Peyer's patch (tissue), 4 donors: Measurements from ENCODE around the gene SCN2A. TPM values are rescaled to one million over a fixed set of nuclear protein-coding genes. Genes with fewer than 3 reads are reported as not detected.

Source experiments
- DNase-seq, 3 donors: peaks; one replicate each; pipeline ENCODE4 v3.0.0-alpha.2; 2017 to 2019
- H3K27ac ChIP-seq, 4 donors: fragments of 200-600 bp; sonication (generic); one replicate each; pipeline ENCODE4 v1.5.1; 2016 to 2019
- H3K27me3 ChIP-seq, 2 donors: fragments of 200-600 bp; sonication (generic); one replicate each; pipeline ENCODE4 v1.5.1; 2019
- H3K36me3 ChIP-seq, 3 donors: fragments of 200-600 bp; sonication (generic); one replicate each; pipeline ENCODE4 v1.5.1; 2016 to 2019
- H3K4me1 ChIP-seq, 4 donors: fragments of 200-600 bp; sonication (generic); one replicate each; pipeline ENCODE4 v1.5.1; 2016 to 2019
- H3K4me3 ChIP-seq, 4 donors: fragments of 200-600 bp; sonication (generic); 1 replicate in 3 of 4; 2 replicates in 1 of 4; pipeline ENCODE4 v1.5.1; 2016 to 2019; ENCODE audit warnings: mild to moderate bottlenecking in 1 of 4
- H3K9me3 ChIP-seq, 4 donors: fragments of 200-600 bp; sonication (generic); one replicate each; pipeline ENCODE4 v1.5.1; 2016 to 2019; ENCODE audit warnings: mild to moderate bottlenecking in 1 of 4
- CTCF ChIP-seq, 6 experiments: fragments of 450-650 bp in 4 of 6; fragments of 200-600 bp in 2 of 6; sonication (generic) in 1 of 6; IDR thresholded peaks; one replicate each; pipeline ENCODE4 v1.5.1; 2017 to 2019; ENCODE audit warnings: antibody characterized with exemption in 6 of 6, mild to moderate bottlenecking in 3 of 6, moderate library complexity in 1 of 6
- POLR2A ChIP-seq, 2 donors: fragments of 450-650 bp; IDR thresholded peaks; one replicate each; pipeline ENCODE4 v1.5.1; 2017; ENCODE audit warnings: antibody characterized with exemption in 2 of 2, mild to moderate bottlenecking in 2 of 2, moderate library complexity in 2 of 2
- total RNA-seq, 4 donors: library from RNA; depleted of rRNA; stranded (reverse); fragments of >200 nt; gene quantifications; one replicate each; pipeline ENCODE4 v1.1.0, GENCODE V29; 2016

Gene SCN2A
- total RNA-seq, 4 donors from 2014 or later, result 0.54 to 4.1 TPM; not detected in 2

- DNase-seq, result no peak
- Histone ChIP-seq H3K9me3 (no peaks in the 10 kb centered on the region), H3K27ac (no peak overlapping the region), H3K27me3 (no peaks in the 10 kb centered on the region), H3K4me1 (no peaks in the 10 kb centered on the region), H3K4me3 (no peak overlapping the region), H3K36me3 (no peaks in the 10 kb centered on the region)
- no peak for TF ChIP-seq POLR2A (IDR thresholded peaks at IDR 0.05)
- no peak for TF ChIP-seq CTCF (IDR thresholded peaks at IDR 0.05)
Observed at GRCh38 chr2:165423081-165423480, 183.9 kb downstream of the SCN2A start.

- Histone ChIP-seq H3K9me3 (no peaks in the 10 kb centered on the region), H3K4me3 (no peak overlapping the region), H3K4me1 (no peaks in the 10 kb centered on the region), H3K36me3 (no peaks in the 10 kb centered on the region), H3K27me3 (no peaks in the 10 kb centered on the region), H3K27ac (no peak overlapping the region)
- DNase-seq, result no peak
- TF ChIP-seq CTCF (IDR thresholded peaks at IDR 0.05), result no peak
- TF ChIP-seq POLR2A (IDR thresholded peaks at IDR 0.05), result no peak
Observed at GRCh38 chr2:165425556-165425955, 186.3 kb downstream of the SCN2A start.

- no peak for DNase-seq
- Histone ChIP-seq H3K27ac (no peak overlapping the region), H3K4me3 (no peak overlapping the region), H3K9me3 (no peaks in the 10 kb centered on the region), H3K27me3 (no peaks in the 10 kb centered on the region), H3K4me1 (no peaks in the 10 kb centered on the region), H3K36me3 (no peaks in the 10 kb centered on the region)
- TF ChIP-seq CTCF (IDR thresholded peaks at IDR 0.05), result no peak
- no peak for TF ChIP-seq POLR2A (IDR thresholded peaks at IDR 0.05)
Observed at GRCh38 chr2:165427686-165428085, 188.5 kb downstream of the SCN2A start.

GRCh38 chr2:165428926-165429325, 189.7 kb downstream of the SCN2A start:
- H3K4me1 ChIP-seq, result no peaks in the 10 kb centered on the region
- DNase-seq, result no peak
- no peak overlapping the region for H3K27ac ChIP-seq
- TF ChIP-seq POLR2A (IDR thresholded peaks at IDR 0.05), result no peak
- no peak for TF ChIP-seq CTCF (IDR thresholded peaks at IDR 0.05)
- no peaks in the 10 kb centered on the region for H3K36me3 ChIP-seq
- no peaks in the 10 kb centered on the region for H3K27me3 ChIP-seq
- H3K4me3 ChIP-seq, result no peak overlapping the region
- H3K9me3 ChIP-seq, result no peaks in the 10 kb centered on the region

GRCh38 chr2:165431014-165431413, 191.8 kb downstream of the SCN2A start:
- TF ChIP-seq CTCF (IDR thresholded peaks at IDR 0.05) (no peak), POLR2A (IDR thresholded peaks at IDR 0.05) (no peak)
- Histone ChIP-seq H3K4me3 (no peak overlapping the region), H3K9me3 (no peaks in the 10 kb centered on the region), H3K27me3 (no peaks in the 10 kb centered on the region), H3K4me1 (no peaks in the 10 kb centered on the region), H3K36me3 (no peaks in the 10 kb centered on the region), H3K27ac (no peak overlapping the region)
- DNase-seq, result no peak
